Measurements from ENCODE around the gene IFNL4. TPM values are rescaled to one million over a fixed set of nuclear protein-coding genes. Genes with fewer than 3 reads are reported as not detected.
A peak's percentile ranks its signal among the peaks of the same experiment; 100 is the strongest.
"Not testable (repeated sequence)": the region's sequence is repeated elsewhere in the genome, so short reads cannot be mapped to it uniquely, and the experiment has no call there.

Gene IFNL4
- total RNA-seq (2014; rRNA removed; shearing (Covaris generic); ENCODE audit: low replicate concordance): not detected in 2 replicates

DNA sequence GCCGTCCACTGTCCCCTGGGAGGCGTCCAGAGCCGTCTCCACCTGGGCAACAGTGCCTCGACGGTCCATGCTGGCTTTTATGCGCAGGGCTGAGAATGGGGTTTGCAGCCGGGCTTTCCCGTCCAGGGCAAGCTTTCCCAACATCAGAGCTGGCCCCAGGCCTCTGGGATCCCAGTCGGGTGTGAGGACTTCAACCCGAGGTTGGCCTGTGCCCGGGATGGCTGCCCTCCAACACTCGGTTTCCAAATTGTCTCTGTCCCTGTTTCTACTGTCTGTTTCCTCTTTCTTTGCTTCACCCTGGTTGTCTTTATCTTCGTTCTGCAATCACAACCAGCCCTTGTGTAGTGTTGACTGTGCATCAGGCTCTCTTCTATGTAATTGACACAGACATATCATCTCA is at the start of gene IFNL4:
Gene IFNL4 (minus strand): TSS at position 51 of the 400 bp plus-strand sequence.
- in situ Hi-C loops (cut with HindIII; ENCODE audit: low pct_unique_long_range_greater_than_20kb, low sequenced_read_pairs): no loop called here
- DNase-seq (ENCODE audit: low read depth): no peak

DNA sequence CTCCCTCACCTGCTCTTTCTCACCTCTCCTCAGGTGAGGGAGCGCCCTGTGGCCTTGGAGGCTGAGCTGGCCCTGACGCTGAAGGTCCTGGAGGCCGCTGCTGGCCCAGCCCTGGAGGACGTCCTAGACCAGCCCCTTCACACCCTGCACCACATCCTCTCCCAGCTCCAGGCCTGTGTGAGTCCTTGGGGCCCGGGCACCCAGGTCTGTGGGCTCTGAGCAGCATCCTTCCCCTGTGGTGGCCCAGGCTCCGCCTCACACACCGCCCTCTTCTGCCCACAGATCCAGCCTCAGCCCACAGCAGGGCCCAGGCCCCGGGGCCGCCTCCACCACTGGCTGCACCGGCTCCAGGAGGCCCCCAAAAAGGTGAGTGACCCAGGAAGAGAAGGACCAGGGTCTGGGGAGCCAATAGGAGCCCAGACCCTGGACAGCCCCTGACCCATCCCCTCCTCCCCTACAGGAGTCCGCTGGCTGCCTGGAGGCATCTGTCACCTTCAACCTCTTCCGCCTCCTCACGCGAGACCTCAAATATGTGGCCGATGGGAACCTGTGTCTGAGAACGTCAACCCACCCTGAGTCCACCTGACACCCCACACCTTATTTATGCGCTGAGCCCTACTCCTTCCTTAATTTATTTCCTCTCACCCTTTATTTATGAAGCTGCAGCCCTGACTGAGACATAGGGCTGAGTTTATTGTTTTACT is 49.4 kb upstream of the IFNL4 start:
- in situ Hi-C loops (cut with HindIII; ENCODE audit: low pct_unique_long_range_greater_than_20kb, low sequenced_read_pairs): no loop called here
- DNase-seq (ENCODE audit: low read depth): no peak

DNA sequence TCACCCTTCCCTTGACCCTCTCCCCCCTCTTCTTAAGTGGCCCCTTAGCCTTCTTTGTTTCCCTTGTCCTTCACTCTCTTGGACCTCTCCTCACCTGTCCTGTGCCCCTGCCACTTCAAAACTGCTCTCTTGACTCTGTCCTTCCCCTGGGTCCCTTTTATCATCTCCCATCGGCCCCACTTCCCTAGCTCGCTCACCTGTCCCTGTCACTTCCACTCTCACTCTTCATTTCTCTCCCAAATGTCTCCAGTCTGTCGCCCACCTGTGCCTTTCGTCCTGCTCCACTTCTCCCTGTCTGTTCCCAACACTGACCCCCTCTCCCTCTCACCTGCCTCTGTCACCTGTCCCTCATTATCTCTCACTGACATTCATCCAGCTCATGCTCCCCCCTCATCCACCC is 48.2 kb upstream of the IFNL4 start:
- DNase-seq (ENCODE audit: low read depth): no peak
- in situ Hi-C loops (cut with HindIII; ENCODE audit: low pct_unique_long_range_greater_than_20kb, low sequenced_read_pairs): no loop called here

DNA sequence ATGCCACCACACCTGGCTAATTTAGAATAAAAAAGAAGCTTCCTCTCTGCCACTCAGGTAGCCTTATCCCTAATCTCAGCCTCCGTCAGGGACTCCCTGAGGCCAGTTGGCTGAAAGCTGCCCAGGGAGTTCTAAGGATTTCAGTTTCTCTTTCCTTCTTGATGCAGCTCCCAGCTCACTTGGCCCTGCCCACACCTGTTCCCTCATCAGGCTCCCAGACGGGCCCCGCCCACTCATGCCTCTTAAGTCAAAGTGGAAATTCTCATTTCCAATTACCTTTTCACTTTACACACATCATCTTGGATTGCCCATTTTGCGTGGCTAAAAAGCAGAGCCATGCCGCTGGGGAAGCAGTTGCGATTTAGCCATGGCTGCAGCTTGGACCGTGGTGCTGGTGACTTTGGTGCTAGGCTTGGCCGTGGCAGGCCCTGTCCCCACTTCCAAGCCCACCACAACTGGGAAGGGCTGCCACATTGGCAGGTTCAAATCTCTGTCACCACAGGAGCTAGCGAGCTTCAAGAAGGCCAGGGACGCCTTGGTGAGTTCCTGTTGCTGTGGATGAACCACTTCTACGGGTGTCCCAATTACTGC is 47.5 kb upstream of the IFNL4 start, which contains the start of gene IFNL1:
Gene IFNL1 (plus strand): TSS at position 353 of the 591 bp plus-strand sequence. CDS start 15 bp downstream, at position 368.
- in situ Hi-C loops (cut with HindIII; ENCODE audit: low pct_unique_long_range_greater_than_20kb, low sequenced_read_pairs): no loop called here
- DNase-seq (ENCODE audit: low read depth): no peak

DNA sequence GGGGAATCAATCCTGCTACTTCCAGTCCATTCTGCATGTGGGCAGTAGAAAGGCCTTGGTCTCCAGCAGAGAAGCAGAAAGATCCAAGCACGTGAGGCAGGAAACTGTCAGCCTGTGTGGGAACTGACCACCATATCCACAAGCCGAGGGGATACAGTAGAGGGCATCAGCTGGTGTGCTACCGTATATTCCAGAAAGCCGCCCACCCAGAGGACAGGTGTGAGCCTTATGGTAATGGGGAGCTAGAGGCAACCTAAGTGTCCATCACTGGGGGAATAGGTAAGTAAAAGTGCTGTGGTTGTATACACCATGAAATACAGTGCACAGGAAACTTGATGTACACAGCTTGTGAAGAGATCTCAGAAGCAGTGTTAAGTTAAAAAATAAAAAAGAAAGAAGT is 44.7 kb upstream of the IFNL4 start:
- in situ Hi-C loops (cut with HindIII; ENCODE audit: low pct_unique_long_range_greater_than_20kb, low sequenced_read_pairs): no loop called here
- no peak for DNase-seq (ENCODE audit: low read depth)

DNA sequence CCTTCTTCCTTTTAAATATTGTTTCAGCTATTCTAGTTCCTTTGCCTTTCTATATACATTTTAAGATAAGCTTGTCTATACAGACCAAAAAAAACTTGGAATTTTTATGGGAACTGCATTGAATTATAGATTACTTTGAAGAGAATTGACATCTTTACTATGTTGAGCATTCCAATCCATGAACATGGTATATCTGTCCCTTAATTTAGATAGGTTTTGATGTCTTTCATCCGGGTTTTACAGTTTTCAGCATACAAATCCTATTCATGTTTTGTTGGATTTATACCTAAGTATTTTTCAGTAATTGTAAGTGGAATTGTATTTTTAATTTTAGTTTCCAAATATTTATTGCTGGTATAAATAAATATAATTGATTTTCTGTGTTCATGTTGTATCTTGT is 35.4 kb upstream of the IFNL4 start:
- in situ Hi-C loops (cut with HindIII; ENCODE audit: low pct_unique_long_range_greater_than_20kb, low sequenced_read_pairs): no loop called here
- no peak for DNase-seq (ENCODE audit: low read depth)

DNA sequence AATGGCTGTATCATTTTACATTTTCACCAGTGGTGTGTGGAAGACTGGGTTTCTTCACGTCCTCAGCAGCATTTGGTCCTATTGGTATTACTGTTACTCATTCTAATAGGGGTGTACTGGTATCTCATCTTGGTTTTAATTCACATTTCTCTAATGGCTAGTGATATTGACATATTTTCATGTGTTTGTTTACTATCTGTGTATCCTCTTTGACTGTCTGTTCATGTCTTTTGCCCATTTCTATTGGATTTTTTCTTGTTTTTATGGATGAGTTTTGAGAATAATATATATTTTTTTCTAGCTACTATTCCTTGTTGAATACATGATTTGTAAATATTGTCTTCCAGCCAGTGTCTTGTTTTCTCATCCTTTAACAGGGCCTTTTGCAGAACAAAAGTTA is 33.4 kb upstream of the IFNL4 start:
- in situ Hi-C loops (cut with HindIII; ENCODE audit: low pct_unique_long_range_greater_than_20kb, low sequenced_read_pairs): no loop called here
- no peak for DNase-seq (ENCODE audit: low read depth)

DNA sequence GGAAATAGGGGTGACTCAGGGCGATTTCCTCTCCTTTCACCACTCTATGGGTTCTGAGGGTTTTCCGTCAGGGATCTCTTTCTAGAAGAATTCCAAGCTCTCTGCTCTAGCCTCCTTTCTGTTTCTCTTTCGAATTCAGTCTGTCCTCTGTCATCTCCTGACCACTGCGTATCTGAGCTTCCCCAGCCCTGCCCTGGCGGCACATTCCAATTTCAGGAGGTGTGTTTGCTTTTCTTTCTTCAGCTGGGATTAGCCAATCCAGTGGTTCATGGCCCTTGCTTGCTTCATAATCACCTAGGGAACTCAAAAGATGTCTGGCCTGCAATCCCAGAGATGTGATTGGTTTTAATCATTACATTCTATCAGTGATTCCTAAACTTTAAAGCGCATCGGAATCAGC is 28.9 kb upstream of the IFNL4 start:
- in situ Hi-C loops (cut with HindIII; ENCODE audit: low pct_unique_long_range_greater_than_20kb, low sequenced_read_pairs): no loop called here
- DNase-seq (ENCODE audit: low read depth): no peak

DNA sequence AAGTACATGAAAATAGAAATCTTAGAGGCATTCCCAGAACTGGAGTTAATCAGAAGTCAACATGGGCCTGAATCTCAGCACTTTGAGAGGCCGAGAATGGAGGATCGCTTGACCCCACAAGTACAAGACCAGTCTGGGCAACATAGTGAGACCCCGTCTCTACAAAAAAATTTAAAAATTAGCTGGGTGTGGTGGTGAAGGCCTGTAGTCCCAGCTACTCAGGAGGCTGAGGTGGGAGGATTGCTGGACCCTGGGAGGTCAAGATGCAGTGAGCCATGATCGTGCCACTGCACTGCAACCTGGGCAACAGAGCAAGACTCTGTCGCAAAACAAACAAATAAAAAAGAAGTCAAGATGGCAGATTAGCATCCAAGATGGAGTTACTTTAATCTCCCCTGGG is 28.1 kb upstream of the IFNL4 start:
- DNase-seq (ENCODE audit: low read depth): no peak
- in situ Hi-C loops (cut with HindIII; ENCODE audit: low pct_unique_long_range_greater_than_20kb, low sequenced_read_pairs): no loop called here

DNA sequence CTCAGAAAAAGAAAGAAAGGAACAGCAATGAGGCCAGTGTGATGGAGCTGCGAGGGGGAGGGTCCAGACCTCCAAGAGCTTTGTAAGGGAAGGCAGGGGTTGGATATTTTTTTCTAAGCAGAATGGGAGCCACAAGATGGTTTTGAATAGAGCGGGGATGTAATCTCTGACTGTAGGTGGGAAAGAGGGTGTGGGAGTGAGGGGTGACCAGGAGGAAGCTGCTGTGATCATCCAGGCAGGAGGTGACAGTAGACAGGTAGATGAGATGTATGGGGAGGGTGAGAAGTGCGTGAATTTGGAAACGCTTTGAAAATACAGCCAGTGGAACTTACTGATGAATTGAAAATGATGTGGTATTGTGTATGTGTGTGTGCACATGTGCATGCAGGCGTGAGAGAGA is 26.9 kb upstream of the IFNL4 start:
- DNase-seq (ENCODE audit: low read depth): no peak
- in situ Hi-C loops (cut with HindIII; ENCODE audit: low pct_unique_long_range_greater_than_20kb, low sequenced_read_pairs): no loop called here

DNA sequence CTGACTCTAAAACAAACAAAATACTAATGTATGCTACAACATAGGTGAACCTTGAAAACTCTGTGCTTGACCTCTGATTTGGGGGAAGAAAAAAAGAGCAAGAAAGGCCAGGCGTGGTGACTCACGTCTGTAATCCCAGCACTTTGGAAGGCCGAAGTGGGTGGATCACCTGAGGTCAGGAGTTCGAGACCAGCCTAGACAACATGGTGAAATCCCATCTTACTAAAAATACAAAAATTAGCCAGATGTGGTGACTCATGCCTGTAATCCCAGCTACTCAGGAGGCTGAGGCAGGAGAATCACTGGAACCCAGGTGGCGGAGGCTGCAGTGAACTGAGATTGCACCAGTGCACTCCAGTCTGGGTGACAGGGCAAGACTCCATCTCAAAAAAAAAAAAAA is 25.2 kb upstream of the IFNL4 start:
- DNase-seq (ENCODE audit: low read depth): peak; percentile 19
- in situ Hi-C loops (cut with HindIII; ENCODE audit: low pct_unique_long_range_greater_than_20kb, low sequenced_read_pairs): not testable (repeated sequence)

DNA sequence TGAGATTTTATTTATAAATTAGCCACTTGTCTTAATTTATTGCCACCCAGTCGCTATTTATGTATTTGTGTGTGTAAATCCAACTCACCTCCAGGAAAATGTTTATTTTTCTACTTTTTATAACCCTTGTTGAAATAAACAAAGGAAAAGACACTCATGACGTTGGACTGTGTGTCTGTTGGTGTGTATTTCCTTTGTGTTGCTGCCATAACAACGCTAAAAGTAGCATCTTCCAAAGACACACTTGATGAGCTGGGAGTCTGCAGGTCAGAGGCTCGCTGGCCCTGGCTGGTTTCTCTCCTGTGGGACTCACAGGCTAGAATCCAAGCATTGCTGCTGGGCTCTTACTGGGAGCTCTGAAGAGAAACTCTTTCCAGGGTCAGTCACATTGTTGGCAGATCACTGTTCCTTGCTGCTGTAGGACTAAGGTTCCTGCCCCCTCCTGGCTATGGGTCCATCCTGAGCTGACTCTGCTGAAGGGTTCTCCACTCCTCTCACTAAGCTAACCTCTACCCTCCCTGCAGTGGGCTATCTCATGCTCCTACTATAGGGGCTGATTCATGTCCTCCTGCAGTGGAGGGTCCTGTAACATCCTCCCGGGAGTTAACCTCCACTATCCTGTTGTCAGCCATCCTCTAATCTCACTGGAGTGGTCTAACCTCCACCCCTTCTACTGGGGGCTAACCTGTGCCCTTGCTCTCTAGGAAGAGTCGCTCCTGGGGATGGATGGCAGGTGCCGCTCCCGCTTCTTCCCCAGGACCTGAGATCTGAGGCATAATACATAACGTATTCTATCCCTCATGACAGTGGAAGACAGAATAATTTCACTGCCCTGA is 21.6 kb upstream of the IFNL4 start:
- in situ Hi-C loops (cut with HindIII; ENCODE audit: low pct_unique_long_range_greater_than_20kb, low sequenced_read_pairs): no loop called here
- peak; percentile 15 for DNase-seq (ENCODE audit: low read depth)

DNA sequence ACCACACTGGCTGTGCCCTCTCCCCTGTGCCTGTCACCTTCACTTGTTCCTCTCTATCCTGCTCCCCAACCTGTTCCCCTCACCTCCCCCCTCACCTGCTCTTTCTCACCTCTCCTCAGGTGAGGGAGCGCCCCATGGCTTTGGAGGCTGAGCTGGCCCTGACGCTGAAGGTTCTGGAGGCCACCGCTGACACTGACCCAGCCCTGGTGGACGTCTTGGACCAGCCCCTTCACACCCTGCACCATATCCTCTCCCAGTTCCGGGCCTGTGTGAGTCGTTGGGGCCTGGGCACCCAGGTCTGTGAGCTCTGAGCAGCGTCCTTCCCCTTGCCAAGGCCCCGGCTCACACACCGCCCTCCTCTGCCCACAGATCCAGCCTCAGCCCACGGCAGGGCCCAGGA is 20.7 kb upstream of the IFNL4 start:
- in situ Hi-C loops (cut with HindIII; ENCODE audit: low pct_unique_long_range_greater_than_20kb, low sequenced_read_pairs); DNase-seq (ENCODE audit: low read depth): not testable (repeated sequence)

DNA sequence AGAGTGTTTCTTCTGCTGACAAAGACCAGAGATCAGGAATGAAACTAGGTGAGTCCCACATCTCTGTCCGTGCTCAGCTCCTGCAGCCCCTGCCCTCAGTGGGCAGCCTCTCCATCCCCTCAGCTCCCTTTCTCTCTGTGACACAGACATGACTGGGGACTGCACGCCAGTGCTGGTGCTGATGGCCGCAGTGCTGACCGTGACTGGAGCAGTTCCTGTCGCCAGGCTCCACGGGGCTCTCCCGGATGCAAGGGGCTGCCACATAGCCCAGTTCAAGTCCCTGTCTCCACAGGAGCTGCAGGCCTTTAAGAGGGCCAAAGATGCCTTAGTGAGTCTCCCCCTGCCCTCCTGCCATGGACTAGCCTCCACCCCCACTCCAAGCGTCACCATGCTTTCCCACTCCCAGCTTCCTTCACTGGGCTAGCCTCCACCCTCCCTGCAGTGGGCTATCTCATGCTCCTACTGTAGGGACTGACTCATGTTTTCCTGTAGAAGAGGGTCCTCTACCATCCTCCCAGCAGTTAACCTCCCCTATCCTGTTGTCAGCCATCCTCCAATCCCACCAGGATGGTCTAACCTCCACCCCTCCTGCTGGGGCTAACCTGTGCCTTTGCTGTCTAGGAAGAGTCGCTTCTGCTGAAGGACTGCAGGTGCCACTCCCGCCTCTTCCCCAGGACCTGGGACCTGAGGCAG is 20.0 kb upstream of the IFNL4 start:
- in situ Hi-C loops (cut with HindIII; ENCODE audit: low pct_unique_long_range_greater_than_20kb, low sequenced_read_pairs): not testable (repeated sequence)

DNA sequence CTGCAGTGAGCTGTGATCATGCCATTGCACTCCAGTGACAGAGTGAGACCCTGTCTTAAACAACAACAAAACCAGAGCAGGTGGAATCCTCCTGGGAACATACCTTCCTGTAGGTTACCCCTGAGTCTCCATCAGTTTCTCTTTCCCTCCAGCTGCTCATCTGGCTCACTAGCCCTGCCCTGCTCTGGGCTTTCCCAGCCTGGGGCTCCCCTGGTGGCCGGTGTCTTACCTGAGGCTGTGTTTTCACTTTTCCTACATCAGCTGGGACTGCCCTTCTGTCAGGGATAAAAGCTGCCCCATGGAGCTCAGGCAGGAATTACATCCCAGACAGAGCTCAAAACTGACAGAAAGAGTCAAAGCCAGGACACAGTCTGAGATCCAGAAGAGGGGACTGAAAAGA is 19.4 kb upstream of the IFNL4 start, which contains the start of gene IFNL2:
Gene IFNL2 (plus strand): TSS at position 312 of the 400 bp plus-strand sequence. CDS start 173 bp downstream, outside the sequence.
- DNase-seq (ENCODE audit: low read depth); in situ Hi-C loops (cut with HindIII; ENCODE audit: low pct_unique_long_range_greater_than_20kb, low sequenced_read_pairs): not testable (repeated sequence)

More for the DNA sequence above, 20.0 kb upstream of the IFNL4 start:
- not testable (repeated sequence) for DNase-seq (ENCODE audit: low read depth)

DNA sequence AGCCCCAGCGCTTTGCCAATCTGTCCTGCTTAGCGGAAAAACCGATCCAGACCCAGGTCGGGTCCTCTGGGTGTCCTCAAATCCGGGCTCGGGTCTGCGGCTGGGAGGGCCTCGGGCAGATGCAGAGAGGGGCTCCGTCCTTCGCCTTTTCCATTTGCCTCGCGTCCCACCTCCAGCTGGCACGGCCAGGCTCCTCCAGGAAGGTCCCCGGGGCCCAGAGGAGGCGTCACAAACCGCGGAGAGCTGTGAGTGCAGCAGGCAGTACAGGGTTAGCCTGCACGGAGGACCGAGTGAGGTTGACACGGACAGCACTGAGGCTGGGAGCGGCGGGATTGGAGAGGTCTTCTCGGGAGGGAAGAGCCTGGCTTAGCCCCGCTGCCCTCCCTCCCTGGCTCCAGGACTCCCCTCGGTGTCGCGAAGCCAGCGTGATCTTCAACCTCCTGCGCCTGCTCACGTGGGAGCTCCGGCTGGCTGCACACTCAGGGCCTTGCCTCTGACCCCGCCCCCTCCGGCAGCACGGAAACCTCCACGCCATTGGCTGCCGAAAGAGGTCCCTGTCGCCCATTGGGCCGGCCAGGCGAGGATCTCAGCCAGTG is 16.8 kb upstream of the IFNL4 start:
- no peak for DNase-seq (ENCODE audit: low read depth)

DNA sequence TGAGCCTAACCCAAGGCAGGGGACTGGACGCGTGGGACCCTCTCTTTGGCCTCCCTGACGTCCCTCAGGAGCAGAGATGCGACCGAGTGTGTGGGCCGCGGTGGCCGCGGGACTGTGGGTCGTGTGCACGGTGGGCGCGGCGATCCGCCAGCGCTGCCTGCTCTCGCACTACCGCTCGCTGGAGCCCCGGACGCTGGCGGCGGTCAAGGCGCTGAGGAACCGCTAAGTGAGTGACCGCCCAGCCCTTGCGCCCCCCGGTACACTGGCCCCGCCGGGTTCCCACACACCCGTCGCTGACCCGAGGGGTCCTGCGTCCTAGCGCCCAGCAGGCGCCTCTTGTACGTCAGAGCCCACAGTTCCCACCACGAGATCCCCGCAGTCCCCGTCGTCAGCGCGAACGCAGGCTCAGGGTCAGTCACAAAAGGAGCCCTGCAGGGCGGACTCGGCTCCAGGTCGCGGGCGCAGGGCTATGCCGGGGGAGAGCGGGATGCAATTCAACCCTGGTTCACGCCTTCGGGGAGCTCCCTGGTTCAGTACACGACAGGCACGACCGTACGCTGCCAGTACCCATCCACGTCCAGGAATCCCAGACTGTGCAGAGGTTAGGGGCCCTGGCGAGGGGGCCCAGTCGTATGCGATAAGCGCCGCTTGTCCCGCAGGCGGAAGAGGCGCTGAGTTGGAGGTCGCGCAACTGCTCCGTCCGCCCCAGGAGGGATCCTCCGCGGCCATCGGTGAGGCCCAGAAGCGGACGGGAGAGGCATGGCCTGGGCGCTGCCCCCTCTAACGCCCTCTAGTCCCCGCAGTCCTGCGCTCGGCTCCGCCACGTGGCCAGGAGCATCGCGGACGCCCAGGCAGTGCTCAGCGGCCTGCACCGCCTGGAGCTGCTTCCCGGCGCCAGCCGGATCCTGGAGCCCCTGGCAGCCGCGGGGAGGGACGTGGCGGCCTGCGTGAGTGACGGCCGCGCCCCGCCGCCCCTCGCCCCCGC is 15.9 kb upstream of the IFNL4 start:
- no peak for DNase-seq (ENCODE audit: low read depth)

More for the DNA sequence above, 16.8 kb upstream of the IFNL4 start:
- in situ Hi-C loops (cut with HindIII; ENCODE audit: low pct_unique_long_range_greater_than_20kb, low sequenced_read_pairs): no loop called here

More for the DNA sequence above, 15.9 kb upstream of the IFNL4 start:
- in situ Hi-C loops (cut with HindIII; ENCODE audit: low pct_unique_long_range_greater_than_20kb, low sequenced_read_pairs): no loop called here
